NCI-H187 (cell line): ENCODE data around the gene CCDC39.

Experiments
- DNase-seq, 2 experiments: peaks; one replicate each; lab custom pipeline; 2025; lab: John Stamatoyannopoulos, UW

Gene CCDC39

DNA sequence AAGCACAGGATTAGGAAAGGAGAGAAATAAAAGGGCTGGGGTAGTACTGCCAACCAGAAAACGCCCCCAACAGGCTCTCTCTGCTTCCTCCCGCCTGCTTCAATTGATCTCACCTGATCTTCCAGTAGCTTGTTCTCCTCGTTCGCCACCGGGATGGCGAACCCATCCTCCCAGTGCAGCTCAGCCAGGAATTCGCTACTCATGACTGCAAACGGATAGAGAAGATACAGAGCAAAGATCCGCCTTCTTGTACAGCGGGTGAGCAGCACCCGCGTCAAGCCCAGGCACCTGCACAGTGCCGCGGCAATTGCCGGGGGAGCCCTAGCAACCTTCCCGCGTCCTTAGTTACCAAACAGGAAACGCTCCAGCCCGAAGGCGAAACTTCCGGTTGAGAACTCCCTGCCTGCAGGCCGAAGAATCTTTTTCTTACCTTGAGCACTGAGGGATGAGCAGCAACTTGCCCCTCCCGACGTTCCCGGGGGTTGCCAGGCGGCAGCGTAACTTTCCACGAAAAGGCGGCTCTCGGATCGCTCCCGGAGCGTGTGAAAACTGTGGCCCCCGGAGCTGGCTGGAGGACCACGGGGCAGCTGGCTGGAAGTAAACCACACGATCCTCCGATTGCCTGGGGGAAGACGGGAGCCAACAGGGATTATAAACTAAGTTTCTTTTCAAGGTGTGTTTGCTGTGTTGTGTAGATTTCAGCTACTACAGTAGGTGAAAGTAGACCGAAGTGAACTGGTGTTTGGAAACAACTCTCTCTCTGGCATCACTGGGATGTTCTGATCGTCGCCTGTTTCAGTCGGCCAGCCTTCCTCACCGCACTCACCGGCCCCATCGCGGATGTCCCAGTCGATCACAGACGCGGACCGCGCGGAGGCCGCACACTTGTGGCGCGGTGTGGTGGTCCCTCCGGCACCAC is at the start of gene CCDC39:
Gene CCDC39 (minus strand): TSS at position 312 of the 919 bp plus-strand sequence. CDS start 109 bp downstream, at position 203.
- peak; percentile 83 to 85 for DNase-seq

DNA sequence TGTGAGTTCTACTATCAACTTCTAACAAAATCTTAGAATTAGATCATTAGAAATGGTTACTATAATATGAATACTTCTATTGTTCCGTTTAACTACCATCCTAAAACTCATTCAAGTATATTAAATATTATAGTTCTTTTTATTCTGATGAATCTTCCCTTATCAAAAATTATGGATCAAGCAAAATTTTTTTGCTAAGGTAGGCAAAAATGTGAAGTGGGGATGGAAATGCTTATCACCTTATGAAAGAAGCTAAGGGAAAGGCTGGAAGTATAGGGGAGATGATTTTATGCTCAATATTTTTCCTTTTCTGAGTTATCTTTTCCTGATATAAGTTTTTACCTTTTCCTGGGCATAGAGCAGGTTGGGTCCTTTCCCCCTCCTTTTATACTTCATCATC is 40.7 kb upstream of the CCDC39 start:
- DNase-seq, result no peak

DNA sequence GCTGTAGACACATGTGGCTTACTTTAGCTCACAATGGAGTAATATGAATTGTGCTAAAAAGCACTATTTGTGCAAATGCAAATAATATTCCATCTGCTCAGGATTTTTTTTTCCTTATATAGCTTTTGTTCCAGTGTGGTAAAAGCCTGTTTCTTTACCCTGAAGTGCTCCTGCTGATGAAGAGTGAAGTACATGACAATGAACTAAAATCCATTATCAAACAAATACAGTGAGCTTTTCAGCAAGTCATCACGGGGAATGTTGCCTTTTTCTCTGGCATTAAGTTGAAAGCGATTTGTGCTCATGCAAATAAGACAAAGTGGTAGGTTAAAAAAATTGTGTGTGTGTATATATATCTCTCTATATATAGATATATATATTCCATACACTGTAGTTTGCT is 28.6 kb upstream of the CCDC39 start:
- no peak for DNase-seq

DNA sequence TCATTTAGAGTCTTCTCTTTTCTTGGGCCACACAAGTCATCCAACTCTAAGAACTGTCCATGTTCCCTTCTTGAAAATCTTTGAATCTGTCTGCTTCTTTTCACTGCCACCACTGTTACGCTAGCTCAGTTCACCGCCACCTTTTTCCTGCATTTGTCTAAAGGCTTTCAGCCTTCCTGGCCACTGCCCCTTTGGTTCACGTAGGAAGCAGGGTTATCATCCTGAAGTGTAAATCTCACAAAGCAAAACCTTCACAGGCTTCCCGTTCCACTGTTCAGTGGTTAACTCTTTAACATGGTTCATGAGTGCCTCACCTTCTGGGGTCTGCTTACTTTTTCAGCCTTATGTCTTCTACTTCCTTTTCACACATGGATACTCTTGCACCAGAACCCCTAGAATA is 26.3 kb upstream of the CCDC39 start:
- DNase-seq, result no peak

DNA sequence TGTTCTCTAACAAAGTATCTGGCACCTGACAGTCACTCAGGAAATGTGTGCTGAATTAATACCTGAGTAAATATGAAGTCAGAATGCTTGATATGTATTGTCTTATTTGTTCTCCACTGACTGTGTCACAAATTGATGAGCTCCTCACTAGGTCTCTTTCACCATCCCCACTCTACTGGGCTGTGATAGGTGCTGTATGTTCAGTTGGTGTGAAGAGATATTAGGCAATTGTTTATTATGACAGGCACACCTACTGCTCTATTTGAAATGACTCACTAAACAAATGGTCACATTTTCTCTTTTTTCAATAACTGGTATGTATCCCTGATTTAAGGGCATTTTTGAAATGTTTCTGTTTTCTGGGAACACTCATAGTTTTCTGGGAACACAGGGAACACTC is 25.2 kb upstream of the CCDC39 start:
- DNase-seq, result no peak

DNA sequence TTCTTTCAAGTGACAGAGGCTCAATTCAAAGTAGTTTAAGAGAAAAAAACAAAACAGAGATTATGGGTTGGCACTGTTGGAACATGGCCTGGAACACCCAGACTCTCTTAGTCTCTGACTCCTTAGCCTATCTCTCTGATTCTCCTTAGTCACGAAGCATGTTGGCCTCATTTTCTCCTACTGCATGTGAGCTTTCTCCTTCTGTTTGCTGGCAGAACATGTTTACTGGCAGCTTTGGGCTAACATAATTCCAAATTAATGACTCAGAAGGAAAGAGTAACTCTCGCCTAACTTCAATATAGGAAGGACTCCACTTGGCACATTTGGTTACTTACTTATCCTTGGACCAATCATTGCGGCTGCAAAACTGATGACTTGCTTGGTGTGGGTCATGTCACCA is 21.7 kb upstream of the CCDC39 start:
- DNase-seq, result no peak

DNA sequence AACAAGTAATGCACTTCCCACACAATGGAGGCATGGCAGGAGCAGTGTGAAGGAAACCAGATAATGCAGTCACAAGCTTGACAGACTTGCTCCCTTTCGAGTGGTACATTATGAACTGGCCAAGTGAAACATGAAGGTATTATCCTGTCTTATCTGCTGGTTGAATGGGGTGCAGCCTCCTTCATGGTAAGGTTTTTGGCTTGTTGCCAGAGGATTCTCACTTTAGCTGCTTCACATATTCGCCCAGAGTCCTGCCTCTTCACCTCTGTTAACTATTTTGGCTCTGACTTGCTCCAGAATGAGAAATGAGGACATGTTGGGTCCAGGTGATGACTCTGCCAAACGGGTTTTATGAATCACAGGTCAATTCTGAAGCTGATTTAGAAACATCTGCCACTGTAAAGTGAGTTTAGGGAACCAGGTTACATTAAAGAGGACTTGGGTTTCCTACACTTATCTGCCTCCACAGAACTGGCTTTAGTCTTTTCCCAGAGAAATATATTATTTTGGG is 19.5 kb upstream of the CCDC39 start:
- DNase-seq, result no peak

DNA sequence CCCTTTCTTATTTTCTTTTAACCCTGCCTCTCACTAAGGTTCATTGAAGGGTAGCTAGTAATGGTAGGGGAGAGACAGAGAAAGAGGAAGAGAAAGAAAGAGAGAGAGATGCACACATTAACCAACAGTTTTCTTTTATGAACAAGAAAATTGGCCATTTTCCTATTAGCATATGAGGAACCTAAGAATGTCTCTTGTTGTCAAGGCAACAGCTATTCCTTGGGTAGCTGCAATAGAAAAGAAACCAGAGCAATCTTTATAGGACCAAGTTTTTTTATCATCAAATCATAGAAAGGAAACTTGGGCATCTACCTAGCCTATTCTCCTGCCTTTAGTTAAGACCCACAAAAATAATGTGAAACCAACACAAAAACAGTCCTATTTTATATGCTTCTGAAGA is 15.0 kb upstream of the CCDC39 start:
- DNase-seq, result no peak

DNA sequence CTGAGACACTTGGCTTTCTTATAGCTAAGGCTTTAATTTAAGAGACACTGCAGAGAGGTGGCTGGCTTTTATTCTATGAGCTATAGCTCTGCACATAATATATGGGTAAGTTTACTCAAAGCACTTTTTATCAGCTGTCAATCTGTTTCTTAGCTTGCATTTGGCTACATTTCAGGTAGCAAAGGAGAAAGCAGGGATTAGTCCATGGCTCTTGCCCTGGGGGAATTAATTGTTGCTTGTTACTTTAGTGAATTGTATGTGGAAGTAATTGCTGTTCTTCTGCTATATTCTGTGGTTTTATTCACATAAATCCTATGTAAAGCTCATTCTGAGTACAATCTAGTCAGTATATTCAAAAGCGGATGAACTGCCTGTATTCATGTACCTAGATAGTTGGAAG is 14.4 kb upstream of the CCDC39 start:
- DNase-seq, result no peak

DNA sequence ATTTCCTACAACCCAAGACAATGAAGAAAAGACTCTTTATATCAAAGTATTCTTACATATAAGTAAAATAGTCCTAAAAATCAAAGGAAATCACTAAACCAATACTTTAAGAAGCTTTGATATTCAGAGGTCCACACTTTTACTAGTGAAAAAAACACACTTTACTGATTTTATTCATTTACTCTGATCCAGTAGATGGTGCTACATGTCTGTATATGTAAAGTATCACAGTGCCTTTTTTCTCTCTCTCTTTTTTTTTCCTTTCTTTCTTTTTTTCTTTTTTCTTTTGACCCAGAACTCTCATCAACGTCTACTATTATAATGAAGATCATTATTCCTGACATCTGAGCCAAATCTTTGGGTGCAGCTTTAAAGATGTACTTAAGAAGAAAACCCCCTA is 10.8 kb upstream of the CCDC39 start:
- DNase-seq, result no peak

DNA sequence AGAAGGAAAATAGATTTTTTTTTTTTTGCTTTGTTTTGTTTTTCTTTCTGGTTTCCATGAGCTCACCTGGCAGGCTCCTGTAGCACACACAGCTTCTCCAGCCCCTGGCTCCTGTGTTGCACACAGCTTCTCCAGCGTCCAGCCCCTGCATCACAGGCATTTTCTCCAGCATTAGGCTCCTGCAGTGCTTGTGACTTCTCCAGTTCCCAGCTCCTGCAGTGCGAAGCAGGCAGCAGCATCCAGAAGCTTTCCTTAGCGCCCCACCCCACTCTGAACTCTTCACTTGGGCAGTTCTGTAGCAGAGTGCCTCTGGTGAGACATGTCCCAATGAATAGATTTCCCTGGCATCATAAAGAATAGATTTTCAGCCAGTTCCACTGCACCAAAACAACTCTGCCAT is 5.5 kb upstream of the CCDC39 start:
- DNase-seq, result no peak

DNA sequence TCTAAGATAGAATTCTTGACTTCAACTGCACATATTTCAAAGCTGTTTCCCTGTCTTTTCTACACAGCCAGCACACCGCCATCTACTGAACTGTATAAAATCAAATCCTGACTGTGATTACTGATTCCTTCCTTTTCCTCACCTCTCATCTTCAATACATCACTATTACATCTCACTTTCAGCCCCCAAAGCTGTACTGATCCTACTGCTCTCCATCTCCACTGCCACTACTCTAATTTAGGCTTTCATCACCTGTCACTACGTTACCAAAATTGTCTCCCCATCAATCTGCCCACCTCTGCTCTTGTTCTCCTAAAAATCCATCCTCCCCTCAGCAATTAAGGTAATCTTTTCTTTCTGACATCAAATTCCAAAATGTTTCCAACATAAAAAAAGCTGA is 4.5 kb upstream of the CCDC39 start:
- DNase-seq, result no peak

DNA sequence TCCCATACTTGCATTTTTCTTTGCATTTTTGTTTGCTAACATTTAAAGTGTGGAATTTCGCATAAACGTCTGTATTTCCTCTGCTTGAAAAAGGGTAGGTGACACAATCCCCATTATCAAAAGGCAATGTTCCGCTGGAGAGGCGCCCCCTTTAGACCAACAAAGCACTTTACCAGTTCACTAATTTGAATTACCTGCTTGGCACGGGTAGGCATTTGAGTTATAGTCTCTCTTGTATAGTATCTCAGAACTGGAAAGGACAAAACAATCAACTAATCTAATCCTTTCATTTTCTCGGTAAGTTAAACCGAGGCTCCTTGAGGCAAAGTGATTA is 775 bp upstream of the CCDC39 start:
- DNase-seq, result peak in 1 of 2 experiments; percentile 41

DNA sequence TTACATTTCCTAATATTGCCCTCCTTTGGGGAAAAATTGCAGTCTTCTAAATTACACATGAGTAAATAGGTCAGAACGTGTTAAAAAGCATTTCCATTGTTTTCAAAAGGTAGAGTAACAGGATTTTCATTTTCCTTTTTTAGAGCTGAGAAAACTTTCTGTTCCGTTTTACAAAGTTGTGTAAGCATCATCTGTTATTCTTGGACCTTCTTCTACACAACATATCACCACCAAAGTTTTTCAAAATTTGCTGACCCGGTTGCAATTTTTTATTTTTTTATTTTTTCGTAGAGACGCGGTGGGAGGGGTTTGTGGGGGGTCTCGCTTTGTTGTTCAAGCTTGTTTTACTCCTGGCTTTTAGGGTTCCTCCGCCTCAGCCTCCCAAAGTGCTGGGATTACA is 1.1 kb downstream of the CCDC39 start:
- DNase-seq, result no peak

DNA sequence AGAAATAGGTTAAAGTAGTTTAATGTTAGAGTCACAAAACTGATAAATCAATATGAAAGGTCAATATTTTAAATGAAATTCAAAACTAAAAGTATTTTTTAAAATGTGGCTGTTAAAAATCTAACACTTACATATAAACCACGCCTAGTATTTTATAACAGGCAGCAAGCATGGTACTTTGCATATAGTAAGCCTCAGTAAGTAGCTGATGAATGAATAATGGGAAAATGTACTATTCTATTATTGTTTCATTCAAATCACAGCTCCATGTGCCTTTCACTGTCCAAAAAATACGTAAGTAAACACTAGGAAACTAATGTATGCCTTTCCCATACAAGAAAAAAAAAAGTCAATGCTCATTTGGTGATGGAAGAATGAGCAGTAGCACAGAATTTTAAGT is 17.8 kb downstream of the CCDC39 start:
- no peak for DNase-seq

DNA sequence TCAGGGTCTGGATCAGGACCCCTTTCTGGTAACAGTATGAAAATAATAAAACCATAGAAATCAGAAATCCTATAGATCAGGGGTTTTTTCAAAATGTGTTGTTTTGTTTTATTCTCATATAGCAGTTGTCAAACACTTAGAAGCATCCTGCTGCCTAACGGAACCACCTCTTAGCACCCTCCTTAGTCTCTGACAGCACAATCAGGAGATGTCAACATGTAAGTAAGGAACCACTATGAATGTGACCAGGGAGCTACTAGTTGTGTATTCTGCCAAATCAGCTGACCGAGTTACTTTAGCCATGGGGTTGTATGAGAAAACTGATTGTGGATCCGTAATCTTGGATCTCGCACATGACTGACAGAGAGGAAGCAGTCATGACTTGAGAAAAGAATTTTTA is 22.2 kb downstream of the CCDC39 start:
- DNase-seq, result no peak

DNA sequence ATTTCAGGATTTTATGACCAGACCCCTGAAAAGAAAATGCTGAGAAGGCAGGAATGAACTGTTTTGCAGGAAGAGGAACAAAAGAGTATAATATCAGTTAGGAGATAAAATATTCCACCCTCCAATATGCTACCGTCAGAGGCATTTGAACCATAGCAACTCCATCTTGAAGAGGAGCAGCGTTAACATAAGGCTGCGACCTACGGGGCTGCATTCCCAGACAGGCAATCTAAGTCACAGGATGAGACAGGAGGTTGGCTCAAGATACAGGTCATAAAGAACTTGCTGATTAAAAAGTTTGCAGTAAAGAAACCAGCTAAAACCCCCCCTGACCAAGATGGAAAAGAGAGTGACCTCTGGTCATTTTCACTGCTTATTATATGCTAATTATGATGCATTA is 22.9 kb downstream of the CCDC39 start:
- no peak for DNase-seq

DNA sequence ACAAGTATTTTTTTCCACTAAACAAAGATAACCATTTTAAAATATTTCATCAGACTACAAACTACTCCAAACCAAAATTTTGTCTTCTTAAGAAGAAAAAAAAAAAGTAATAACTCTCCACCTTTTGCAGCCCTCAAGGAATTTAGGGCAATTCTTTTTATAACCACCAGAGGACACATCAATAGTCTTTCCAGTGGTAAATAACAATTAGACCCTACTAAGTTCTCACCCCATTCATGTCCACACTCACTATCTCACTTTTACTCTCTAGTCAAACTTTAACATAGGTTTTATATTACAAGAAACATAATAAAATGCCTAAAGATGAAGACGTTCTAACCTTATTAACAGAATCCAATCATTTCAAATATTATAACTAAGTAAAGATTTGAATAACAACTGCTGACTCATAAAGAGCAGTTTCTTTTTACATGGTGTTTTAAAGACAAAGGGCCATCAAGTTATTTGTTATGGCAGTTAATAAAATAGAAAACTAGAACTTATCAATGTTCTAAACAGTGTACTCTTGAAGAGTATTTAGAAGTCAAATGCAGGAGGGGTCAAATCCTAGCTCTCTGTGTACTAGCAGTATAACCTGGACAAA is 33.0 kb downstream of the CCDC39 start:
- DNase-seq, result no peak

DNA sequence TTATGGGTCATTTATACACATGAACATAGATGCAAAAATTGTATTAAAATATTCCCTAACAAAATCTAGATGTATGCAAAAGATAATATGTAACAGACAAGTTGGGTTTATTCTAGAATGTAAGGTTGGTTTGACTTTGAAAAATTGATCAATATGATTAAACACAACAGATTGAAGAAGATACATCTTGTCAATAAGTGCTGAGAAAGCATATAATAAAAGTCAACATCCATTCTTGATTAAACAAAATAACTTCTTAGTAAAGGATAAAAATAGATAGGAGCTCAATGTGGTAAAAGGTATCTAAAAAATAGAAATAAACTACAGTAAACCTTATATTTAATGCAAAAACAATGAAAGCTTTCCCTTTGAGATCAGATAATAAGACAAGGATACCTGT is 38.3 kb downstream of the CCDC39 start:
- DNase-seq, result no peak

DNA sequence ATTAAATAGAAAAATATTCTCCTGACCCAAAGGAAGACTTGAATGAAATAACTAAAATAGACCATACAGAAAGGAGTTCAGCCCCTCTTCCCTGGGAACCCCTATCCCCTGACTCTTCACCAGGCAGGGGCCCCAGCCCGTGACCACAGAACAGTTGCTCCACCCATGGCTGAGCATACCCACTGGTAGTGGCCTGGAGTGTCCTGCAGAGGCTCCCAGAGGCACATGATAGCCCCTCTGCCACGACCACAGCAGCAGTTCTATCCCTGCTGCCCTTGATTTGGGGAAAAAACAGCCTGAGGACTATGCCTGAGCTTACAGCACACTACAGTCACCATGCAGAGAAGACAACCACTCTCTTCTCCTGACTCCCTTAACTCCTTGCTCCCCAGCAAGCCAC is 45.6 kb downstream of the CCDC39 start:
- no peak for DNase-seq

DNA sequence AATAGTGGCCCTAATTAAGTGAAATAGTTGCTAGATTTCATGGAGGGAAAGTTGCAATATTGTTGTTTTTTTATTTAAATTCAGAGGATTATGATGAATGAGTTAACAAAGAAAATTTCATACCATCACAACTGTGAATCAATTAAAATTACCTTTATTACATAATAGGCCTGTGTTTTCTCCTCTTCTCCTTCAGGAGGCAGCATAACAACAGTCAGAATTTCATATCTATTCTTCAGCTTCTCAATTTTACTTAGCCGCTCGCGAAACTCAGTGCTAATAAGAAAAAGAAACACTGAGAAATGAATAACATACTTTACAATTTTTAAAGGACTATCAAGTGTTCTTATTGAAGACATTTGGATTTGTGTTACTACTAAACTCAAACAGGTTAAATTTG is 48.0 kb downstream of the CCDC39 start:
- no peak for DNase-seq

DNA sequence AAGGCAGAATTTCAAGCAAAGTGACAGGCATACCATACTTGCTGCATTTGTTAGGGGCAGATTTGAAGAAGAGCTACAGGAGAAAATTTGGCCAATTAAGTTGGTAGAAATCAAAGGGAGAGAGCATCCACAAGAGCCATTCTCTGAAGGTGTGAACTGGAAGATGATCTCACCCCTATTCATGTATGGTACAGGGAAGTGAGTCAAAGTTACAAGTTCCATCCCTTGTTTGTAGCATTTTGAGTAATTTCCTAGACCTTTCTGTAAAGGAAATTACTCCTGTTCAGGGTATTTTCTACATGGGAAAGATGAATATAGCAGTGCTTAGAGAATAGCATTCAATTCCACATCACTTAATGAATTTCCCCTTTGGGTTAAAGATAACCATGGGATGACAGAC is 48.9 kb downstream of the CCDC39 start:
- DNase-seq, result no peak

DNA sequence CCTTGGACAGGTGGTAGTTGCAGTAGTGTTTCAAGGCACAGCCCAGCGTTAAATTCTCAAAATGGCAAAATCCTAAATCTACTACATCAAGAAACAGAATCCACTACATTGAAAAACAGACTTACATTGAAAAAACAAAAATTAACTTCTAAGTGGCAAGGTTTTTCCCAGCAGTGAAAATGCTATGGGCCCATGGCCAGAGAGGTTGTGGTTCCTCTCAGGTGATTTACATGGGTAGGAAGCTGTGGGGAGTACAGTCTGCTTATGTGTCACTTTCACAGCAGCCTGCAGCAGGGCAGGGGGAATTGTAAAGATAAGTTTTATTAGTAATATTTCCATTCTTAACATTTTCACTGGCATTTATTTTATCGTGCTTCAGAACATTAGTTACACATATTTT is 52.4 kb downstream of the CCDC39 start:
- no peak for DNase-seq

DNA sequence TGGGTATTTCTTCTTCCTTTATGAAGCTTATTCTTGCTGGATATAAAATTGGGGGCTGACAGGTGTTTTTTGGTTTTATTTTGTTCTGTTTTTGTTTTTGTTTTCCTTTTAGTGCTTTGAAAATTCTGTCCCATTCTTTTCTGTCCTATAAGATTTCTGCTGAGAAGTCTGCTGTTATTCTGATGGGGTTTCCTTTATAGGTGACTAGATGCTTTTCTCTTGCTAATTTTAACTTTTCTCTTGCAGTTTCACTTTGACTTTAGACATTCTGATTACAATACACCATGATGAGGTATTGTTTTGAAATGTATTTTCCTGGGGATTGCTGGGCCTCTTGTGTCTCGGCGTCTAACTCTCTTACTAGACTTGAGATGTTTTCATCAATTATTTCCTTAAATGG is 54.6 kb downstream of the CCDC39 start:
- no peak for DNase-seq
